Measurements from ENCODE around the gene MXD1.

GRCh38 chr2:69926849-69927515 is 12.1 kb downstream of the MXD1 start:
- TF ChIP-seq, protein P1, sequence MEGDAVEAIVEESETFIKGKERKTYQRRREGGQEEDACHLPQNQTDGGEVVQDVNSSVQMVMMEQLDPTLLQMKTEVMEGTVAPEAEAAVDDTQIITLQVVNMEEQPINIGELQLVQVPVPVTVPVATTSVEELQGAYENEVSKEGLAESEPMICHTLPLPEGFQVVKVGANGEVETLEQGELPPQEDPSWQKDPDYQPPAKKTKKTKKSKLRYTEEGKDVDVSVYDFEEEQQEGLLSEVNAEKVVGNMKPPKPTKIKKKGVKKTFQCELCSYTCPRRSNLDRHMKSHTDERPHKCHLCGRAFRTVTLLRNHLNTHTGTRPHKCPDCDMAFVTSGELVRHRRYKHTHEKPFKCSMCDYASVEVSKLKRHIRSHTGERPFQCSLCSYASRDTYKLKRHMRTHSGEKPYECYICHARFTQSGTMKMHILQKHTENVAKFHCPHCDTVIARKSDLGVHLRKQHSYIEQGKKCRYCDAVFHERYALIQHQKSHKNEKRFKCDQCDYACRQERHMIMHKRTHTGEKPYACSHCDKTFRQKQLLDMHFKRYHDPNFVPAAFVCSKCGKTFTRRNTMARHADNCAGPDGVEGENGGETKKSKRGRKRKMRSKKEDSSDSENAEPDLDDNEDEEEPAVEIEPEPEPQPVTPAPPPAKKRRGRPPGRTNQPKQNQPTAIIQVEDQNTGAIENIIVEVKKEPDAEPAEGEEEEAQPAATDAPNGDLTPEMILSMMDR (IDR thresholded peaks at IDR 0.05; ENCODE audit: poor library complexity) = no peak
- TF ChIP-seq EZH2phosphoT487 (IDR thresholded peaks at IDR 0.05; ENCODE audit: low read depth, severe bottlenecking, unreplicated experiment) (no peak), EZH2 (IDR thresholded peaks at IDR 0.05; ENCODE audit: borderline replicate concordance) (no peak)

All from hepatocyte (in vitro differentiated cells).